Eye (tissue), 1 donor: ENCODE data around the gene LBX1.

Experiments used
- DNase-seq: peaks from one replicate; pipeline ENCODE4 v3.0.0-alpha.2; 2015

The LBX1 gene

DNA sequence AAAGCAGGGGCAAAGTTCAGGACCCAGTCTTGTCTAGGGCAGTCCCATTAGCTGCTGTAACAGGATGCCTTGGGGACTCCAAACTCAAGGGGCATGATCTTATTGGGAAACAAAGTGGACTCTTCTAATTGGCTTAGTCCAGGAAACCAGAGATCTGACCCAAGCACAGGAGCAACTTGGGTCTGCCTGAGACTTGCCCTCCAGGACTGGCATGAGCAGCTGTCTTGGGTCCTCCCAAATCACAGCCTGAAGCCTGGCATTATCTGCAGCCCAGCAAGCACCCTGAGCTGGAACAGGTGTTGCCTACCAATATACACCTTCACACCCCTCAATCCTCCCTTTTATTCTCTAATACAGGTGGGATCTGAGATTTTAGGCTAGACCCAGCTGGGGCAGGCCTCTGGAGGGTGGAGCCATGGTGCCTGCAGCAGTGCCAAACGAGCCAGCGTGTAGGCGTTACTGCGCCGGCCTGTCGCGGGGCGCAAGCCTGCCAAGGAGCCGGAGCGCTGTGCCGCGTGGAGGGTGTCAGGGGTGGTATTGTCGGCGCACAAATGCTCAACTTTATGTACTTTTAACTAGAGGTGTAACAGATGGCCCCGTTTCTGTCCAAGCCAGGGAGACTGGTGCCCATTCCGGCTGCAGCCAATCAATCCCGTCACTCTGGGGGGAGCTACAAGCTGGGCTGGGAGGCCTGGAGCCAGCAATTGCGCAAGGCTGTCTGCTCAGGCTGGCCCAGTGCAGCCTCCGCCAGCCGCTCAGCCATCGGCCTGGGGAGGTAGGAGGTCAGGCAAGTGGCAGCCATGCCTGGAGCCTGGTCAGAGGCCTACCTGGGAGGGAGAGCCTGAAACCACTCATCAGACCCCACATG is 12.8 kb upstream of the LBX1 start:
- DNase-seq = no peak

- peak; percentile 72 for DNase-seq
Observed at GRCh38 chr10:101238732-101239105, 9.5 kb upstream of the LBX1 start.

GRCh38 chr10:101237982-101238731 is 8.9 kb upstream of the LBX1 start:
- DNase-seq = no peak

DNA sequence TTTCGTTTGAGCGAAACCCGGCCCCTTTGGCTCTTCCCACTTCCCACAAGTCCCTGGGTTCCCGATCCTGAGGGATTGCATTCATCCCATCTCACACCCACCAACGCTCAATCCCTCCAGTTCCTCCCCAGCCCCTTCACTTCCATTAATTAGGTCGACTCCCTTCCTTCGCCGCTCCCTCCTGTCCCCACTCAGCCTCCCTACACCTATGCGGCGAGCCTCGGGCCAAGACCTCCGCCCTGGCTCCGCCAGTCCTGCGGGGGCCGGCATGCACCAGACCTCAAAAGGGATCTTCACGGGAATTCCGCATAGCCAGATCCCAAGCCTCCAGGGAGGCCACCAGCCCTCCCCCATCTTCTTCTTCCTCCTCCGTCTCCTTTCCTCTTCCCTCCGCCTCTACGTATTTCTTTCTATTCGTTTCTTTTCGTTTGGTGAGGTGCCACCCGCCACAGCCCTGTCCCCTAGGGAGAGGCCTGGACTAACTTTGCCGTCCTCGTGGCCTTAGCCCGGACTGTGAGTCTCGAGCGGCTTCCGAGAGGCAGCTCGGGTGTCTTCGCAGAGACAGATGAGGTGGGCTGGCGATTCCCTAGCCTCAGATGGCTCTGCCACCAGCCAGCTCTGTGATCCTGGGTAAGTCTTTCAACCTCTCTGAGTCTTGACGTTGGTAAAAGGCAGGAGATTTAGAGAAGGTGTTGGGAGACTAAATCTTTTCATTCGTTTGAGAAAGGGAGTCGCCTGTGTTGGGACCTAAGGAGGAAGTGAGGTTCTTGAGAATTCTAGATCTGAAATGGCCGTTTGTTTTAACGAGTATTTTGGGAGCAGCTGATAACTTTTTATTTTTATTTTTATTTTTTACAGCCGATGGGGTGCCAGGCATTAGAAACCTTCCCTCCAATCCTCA is 8.1 kb upstream of the LBX1 start:
- DNase-seq = peak; percentile 85

DNA sequence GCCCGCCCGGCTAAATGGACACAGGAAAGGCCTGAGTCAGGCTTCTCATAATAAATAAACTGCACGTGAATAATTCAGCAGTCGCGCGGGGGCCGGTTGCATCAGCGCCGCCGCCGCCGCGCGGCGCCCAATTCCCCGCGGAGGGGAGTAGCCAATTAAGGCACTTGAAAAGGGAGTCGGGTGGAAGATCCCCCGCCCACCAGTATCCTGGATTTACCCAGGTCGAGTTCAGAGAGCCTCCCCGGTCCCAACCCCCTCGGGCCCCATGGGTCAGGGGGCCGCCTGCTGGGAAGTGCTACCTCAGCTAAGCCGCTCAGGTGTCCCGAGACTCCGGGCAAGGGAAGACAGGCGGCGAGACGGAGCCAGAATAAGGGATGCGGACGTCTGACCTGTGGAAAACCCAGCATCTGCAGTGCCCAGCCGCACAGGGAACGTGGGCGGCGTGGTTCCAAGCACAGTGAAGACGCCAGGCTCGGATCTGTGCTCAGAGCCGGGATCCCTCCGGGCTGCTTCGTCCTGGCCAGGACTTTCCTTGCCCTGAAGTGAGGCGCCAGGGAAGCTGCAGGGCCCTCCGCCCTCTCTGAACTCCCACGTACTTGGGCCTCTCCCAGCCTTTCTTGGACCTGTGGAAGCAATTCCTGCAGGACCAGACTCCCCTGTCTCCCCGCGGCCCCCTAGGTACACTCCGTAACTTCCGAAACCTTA is 7.3 kb upstream of the LBX1 start:
- DNase-seq = peak; percentile 79

DNA sequence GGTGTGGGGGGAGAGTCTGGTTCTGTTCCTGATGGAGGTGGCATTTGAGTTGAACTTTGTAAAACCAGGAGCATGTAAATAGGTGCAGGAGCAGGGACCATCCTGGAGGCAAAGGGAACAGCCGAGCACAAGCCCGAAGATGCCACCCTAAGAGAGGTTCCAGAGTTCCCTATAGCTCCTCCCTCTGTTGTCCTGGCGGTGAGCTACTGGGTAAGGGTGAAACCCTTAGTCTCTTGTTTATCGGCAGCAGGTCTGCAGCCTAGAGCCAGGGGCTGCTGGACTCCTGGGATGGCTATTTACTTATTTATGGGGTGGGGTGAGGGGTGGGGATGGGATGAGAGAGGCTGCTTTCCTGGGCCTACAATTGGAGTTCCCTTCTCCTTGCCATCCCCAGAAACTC is 6.5 kb upstream of the LBX1 start:
- DNase-seq = no peak

DNA sequence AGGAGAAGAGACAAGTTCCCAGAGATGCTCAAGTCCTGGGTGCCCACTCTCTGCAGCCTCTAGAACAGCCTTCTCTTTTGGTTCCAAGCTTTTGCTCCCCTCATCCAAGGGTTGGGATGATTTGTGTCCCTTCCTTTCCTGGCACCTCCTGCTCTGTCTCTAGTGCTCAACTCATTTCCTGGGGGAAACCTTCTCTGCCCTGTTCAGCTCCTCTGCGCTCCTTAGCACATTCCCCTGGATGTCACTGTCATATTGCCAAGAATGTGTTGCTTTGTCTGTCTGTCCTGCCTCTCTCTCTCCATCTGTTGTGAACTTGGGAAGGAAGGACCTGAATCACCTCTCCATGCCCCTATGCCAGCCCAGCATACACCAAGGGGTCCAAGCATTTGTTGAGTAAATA is 5.1 kb upstream of the LBX1 start:
- DNase-seq = no peak

GRCh38 chr10:101233863-101234262 is 4.6 kb upstream of the LBX1 start:
- DNase-seq = no peak

GRCh38 chr10:101233443-101233842 is 4.2 kb upstream of the LBX1 start:
- no peak for DNase-seq

- no peak for DNase-seq
Observed at GRCh38 chr10:101231912-101232689, 2.8 kb upstream of the LBX1 start.

- no peak for DNase-seq
Observed at GRCh38 chr10:101231092-101231491, 1.8 kb upstream of the LBX1 start.

DNA sequence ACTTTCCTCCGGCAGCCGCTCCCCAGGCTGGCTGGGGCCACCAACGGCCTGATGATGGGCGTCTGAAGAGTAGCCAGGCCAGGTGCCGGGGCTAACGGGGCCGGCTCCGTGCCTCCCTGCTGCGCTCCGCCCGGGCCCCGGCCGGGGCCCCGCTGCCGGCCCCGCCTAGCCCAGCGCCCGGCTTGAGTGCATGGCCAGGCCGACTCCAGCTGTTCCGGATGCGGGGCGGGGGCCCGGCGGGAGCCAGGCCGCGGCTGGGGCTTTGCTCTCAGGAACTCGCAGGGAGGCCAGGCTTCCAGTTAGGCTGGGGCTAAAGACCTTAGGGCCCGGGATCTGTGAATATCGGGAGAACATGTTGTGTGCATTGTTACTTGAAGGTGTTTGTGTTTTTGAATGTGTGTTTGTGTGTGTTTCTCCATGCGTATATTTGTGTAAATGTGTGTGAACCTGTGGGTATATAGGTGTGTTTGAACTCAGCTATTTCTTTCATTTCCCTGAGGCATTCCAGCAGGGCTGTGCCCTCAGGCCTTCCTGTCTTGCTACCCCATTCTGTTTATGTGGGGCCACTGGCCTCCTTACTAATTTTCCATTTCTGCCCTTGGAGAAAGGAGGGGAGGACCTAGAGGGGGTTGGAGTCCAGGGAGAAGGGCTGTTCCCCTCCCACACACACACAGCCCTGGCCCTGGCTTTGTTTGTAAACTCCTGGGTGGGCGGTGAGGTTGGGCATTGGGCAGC is 1.1 kb upstream of the LBX1 start:
- peak; percentile 56 for DNase-seq

- DNase-seq = no peak
Observed at GRCh38 chr10:101228966-101229265, 347 bp downstream of the LBX1 start.

DNA sequence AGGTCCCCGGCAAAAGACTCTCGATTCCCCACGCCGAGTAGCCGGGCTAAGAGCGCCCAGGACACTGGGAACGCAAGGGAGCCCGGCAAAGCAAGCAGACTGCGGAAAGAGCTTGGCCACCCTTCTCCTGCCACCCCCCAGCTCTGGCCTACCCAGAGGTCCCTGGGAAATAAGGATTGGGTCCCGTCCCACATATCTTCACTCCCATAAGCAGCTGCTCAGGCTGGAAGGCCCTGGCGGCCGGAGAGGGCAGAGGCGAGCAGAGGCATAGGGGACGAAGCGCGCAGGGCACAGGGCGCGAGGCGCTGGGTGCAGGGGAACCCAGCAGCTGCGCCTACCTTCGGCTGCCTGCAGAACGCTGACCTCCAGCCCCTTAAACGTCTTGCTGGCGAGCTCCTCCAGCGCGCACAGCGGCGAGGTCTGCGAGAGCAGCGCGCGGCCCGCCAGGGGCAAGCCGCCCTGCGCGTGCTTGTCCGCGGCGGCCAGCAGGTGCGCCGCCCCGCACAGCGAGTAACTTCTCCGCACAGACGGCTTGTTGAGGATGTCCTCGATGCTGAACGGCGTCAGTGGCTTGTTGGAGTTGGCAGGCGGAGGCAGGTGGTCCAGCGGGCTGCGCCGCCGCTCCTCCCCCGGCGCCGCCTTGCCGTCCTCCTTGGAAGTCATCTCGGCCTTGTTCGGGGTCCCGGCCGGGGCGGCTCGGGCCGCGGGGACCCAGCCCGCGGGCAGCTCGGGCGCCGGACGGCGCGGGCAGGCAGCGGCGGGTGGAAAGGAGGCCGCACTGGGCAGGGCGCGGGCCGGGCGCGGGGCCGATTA is 904 bp downstream of the LBX1 start:
- peak; percentile 68 for DNase-seq

- DNase-seq = peak; percentile 66
Observed at GRCh38 chr10:101227429-101228152, 1.7 kb downstream of the LBX1 start.

DNA sequence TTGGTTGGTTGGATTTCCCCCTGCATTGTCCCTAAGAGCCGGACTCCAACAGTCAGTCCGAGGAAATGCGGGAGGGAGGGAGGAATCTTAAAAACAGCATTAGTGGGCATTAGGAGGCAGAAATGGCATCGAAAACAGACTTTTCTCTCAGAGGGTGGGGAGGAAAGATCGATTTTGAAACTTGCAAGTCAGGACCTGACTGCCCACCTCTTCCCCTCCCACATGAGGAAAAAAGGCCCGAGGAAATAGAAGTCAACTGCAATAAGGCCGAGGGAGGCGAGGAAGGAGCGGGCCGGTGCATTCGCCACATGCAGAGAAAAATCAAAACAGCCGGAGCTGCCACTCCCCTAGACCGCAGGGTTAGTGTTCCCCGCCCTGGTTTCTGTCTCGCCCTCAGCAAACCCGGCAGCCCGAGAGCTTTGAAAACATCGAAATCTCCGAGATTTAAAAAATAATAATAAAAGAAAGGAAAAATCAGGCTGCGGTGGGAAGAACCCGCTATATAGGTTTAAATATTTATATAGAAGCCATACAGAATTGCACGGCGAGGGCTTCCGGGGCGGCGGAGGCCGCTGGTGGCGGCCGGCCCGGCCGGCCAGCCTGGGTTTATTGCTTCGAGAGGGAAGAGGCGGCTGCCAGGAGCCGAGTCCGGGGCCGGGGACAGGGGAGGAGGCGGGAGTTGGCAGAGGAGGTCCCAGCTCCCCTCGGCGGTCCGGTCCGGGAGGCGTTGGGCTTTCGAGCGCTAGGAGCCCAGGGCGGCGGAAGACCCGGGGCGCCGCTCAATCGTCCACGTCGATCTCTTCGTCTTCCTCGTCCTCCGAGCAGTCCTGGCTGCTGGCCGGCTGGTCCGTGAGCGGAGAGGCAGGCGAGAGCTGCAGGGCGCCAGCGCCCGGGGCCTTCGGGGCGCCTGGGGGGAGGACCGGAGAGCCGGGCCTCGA is 2.5 kb downstream of the LBX1 start:
- DNase-seq = peak; percentile 69

DNA sequence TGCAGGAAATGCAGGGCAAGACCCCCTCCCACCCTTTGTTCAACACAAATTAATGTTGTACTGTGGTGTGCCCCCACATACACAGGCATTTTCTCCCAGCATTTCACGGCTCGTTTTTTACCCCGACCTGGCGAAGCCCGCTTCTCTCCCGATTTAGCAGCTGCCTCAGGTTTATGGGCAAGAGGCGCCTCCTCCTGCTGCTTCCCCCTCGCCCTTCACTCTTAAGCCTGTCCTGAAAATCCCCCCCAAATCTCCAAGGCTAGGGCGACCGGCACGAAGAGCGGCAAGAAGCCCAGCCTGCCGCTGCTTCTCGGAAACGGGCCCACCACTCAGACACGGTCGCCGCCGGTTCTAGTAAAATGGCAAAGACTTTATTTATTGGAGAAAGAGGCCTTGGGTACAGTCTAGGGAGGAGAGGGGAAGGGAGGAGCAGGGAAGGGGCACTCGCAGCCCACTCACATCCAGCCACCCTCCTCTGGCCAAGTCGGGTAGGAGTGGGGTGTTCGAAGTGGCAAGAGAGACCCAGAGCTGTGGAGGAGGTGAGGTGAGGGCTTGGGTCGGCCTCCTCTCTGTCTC is 3.3 kb downstream of the LBX1 start:
- DNase-seq = peak; percentile 57
